ENCODE data around the gene SMIM29.

DNA sequence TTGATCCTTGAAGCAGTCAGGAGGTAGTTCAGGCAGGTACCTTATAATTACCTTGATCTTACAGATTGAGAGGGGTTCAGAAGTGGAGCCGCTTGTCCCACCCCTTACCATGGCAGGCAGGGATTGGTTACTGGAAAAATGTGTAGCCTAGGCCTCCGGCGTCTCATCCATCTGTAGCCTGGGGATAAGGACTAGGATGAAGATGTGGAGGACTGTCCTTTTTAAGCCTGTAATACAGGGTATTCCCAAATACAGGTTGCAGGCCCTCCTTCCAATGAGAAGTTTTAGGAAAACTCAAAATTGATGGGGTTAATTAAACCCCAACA, 9.3 kb downstream of the SMIM29 start:
- TF ChIP-seq, protein P1, sequence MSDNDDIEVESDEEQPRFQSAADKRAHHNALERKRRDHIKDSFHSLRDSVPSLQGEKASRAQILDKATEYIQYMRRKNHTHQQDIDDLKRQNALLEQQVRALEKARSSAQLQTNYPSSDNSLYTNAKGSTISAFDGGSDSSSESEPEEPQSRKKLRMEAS (IDR thresholded peaks at IDR 0.05; ENCODE audit: insufficient read depth, insufficient read length): no peak
- no peak for TF ChIP-seq POLR2AphosphoS5 (IDR thresholded peaks at IDR 0.05; ENCODE audit: insufficient read depth, low read depth, low read length)
- no peak for TF ChIP-seq GATA2 (IDR thresholded peaks at IDR 0.05; ENCODE audit: insufficient read depth, insufficient read length, low read depth, low read length)
- TF ChIP-seq, protein P2, sequence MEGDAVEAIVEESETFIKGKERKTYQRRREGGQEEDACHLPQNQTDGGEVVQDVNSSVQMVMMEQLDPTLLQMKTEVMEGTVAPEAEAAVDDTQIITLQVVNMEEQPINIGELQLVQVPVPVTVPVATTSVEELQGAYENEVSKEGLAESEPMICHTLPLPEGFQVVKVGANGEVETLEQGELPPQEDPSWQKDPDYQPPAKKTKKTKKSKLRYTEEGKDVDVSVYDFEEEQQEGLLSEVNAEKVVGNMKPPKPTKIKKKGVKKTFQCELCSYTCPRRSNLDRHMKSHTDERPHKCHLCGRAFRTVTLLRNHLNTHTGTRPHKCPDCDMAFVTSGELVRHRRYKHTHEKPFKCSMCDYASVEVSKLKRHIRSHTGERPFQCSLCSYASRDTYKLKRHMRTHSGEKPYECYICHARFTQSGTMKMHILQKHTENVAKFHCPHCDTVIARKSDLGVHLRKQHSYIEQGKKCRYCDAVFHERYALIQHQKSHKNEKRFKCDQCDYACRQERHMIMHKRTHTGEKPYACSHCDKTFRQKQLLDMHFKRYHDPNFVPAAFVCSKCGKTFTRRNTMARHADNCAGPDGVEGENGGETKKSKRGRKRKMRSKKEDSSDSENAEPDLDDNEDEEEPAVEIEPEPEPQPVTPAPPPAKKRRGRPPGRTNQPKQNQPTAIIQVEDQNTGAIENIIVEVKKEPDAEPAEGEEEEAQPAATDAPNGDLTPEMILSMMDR (IDR thresholded peaks at IDR 0.05; ENCODE audit: extremely low read depth in 1 of 2, insufficient read depth in 1 of 2, low read depth in 1 of 2, low read length in 2 of 2): no peak
- no peak for TF ChIP-seq EZH2 (IDR thresholded peaks at IDR 0.05; ENCODE audit: borderline replicate concordance, low read depth, low read length, severe bottlenecking)
- no peak for TF ChIP-seq JUN (IDR thresholded peaks at IDR 0.05; ENCODE audit: borderline replicate concordance, insufficient read depth, insufficient read length, low read depth)
- TF ChIP-seq MYC (IDR thresholded peaks at IDR 0.05; ENCODE audit: low read depth, low read length): no peak
- no peak for TF ChIP-seq POLR2A (IDR thresholded peaks at IDR 0.05; ENCODE audit: low read depth, low read length)
- TF ChIP-seq FOS (IDR thresholded peaks at IDR 0.05; ENCODE audit: borderline replicate concordance, insufficient read depth, low read length): no peak
